ENCODE measurements around the gene SLC38A7. TPM values are rescaled to one million over a fixed set of nuclear protein-coding genes. Genes with fewer than 3 reads are reported as not detected.

The SLC38A7 gene
- total RNA-seq, 1 experiment from 2014 or later, result 20.2 TPM

DNA sequence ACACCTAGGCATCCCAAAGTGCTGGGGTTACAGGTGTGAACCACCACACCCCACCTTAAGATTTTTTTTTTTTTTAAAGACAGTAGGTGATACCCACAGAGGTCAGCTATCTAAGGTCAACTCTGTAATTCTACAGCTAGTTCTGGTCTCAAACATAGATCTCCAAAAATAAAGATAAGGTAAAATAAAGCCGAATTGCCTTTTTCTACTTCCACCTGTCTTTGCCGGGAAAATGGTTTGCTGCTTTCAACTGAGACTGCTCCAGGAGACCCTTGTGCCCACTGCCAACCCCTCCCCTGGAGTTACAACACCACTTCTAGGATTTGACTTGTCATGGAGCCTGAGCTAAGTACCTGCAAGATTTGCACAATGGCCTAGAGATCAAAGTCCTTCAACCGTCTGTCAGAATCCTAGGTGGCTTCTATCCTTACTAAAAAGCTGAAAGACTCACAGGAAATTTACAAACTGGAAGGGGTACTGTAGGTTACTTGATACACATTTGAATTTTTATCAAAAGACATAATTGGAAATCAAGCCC lies 50.2 kb downstream of the SLC38A7 start:
- Histone ChIP-seq H3K4me1 (ENCODE audit: control insufficient read depth, insufficient read depth, low read length) (no peaks in the 10 kb centered on the region), H3K9me3 (ENCODE audit: control insufficient read depth, insufficient read depth, low read depth, low read length) (no peaks in the 10 kb centered on the region), H3K27me3 (ENCODE audit: control insufficient read depth, insufficient read depth, low read length) (no peaks in the 10 kb centered on the region), H3K27ac (ENCODE audit: low read length) (no peak overlapping the region), H3K36me3 (ENCODE audit: control insufficient read depth, insufficient read depth, low read length) (no peaks in the 10 kb centered on the region), H3K4me3 (ENCODE audit: low read depth in 2 of 2, low read length in 2 of 2) (no peak overlapping the region)
- DNase-seq (ENCODE audit: low read depth, low spot score) (no peak), ATAC-seq (no peak)
- ChIA-PET CTCF (no interaction called here), POLR2A (no interaction called here)
- BruUV-seq (replicated peaks), result no TSS peak
- TF ChIP-seq TCF7L2 (IDR thresholded peaks at IDR 0.05; ENCODE audit: low read depth, low read length) (no peak), REST (IDR thresholded peaks at IDR 0.05; ENCODE audit: insufficient read depth in 1 of 2, low read depth in 2 of 2, low read length in 1 of 2) (no peak), POLR2AphosphoS5 (IDR thresholded peaks at IDR 0.05; ENCODE audit: low read depth, low read length) (no peak), SIN3A (IDR thresholded peaks at IDR 0.05; ENCODE audit: borderline replicate concordance, insufficient read depth, low read depth, low read length) (no peak)
- TF ChIP-seq, protein P1, sequence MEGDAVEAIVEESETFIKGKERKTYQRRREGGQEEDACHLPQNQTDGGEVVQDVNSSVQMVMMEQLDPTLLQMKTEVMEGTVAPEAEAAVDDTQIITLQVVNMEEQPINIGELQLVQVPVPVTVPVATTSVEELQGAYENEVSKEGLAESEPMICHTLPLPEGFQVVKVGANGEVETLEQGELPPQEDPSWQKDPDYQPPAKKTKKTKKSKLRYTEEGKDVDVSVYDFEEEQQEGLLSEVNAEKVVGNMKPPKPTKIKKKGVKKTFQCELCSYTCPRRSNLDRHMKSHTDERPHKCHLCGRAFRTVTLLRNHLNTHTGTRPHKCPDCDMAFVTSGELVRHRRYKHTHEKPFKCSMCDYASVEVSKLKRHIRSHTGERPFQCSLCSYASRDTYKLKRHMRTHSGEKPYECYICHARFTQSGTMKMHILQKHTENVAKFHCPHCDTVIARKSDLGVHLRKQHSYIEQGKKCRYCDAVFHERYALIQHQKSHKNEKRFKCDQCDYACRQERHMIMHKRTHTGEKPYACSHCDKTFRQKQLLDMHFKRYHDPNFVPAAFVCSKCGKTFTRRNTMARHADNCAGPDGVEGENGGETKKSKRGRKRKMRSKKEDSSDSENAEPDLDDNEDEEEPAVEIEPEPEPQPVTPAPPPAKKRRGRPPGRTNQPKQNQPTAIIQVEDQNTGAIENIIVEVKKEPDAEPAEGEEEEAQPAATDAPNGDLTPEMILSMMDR (IDR thresholded peaks at IDR 0.05), result no peak
- in situ Hi-C loops (cut with HindIII; ENCODE audit: low pct_unique_long_range_greater_than_20kb, low sequenced_read_pairs) (no loop called here), intact Hi-C loops (cut with micrococcal nuclease; ENCODE audit: unreplicated experiment) (no loop called here)

- ChIA-PET CTCF (no interaction called here), POLR2A (no interaction called here)
- 0 out of 2 replicates have a peak, but pooled peaks cover 2% of the 10 kb centered on the region for H3K4me1 ChIP-seq (ENCODE audit: control insufficient read depth, insufficient read depth, low read length)
- DNase-seq (ENCODE audit: low read depth, low spot score) (peak; percentile 90), ATAC-seq (peak; percentile 94)
- no peaks in the 10 kb centered on the region for H3K27me3 ChIP-seq (ENCODE audit: control insufficient read depth, insufficient read depth, low read length)
- peak within 1 kb of the TSS; percentile 83 to 91 for H3K4me3 ChIP-seq (ENCODE audit: low read depth in 2 of 2, low read length in 2 of 2)
- no peaks in the 10 kb centered on the region for H3K9me3 ChIP-seq (ENCODE audit: control insufficient read depth, insufficient read depth, low read depth, low read length)
- in situ Hi-C loops (cut with HindIII; ENCODE audit: low pct_unique_long_range_greater_than_20kb, low sequenced_read_pairs), result no loop called here
- no peaks in the 10 kb centered on the region; the same call in 1 of the 2 replicates for H3K36me3 ChIP-seq (ENCODE audit: control insufficient read depth, insufficient read depth, low read length)
- no peak for TF ChIP-seq TCF7L2 (IDR thresholded peaks at IDR 0.05; ENCODE audit: low read depth, low read length)
- 0 out of 4 replicates have a peak, but pooled peaks of 1 of the 2 experiments have one; percentile 1 for TF ChIP-seq REST (IDR thresholded peaks at IDR 0.05; ENCODE audit: insufficient read depth in 1 of 2, low read depth in 2 of 2, low read length in 1 of 2)
- peak; percentile 75 for TF ChIP-seq POLR2AphosphoS5 (IDR thresholded peaks at IDR 0.05; ENCODE audit: low read depth, low read length)
- 0 out of 2 replicates have a peak, but pooled peaks have one; percentile 74 for TF ChIP-seq SIN3A (IDR thresholded peaks at IDR 0.05; ENCODE audit: borderline replicate concordance, insufficient read depth, low read depth, low read length)
- TF ChIP-seq, protein P1 (IDR thresholded peaks at IDR 0.05), result no peak
- intact Hi-C loops (cut with micrococcal nuclease; ENCODE audit: unreplicated experiment), result no loop called here
- H3K27ac ChIP-seq (ENCODE audit: low read length), result peak within 1 kb of the TSS; percentile 97
- no TSS peak for BruUV-seq (replicated peaks)
Observed at GRCh38 chr16:58629733-58630640, 54.6 kb downstream of the SLC38A7 start, which contains the start of gene CNOT1. CNOT1 (minus strand) TSS chr16:58629826; CDS start chr16:58599337, 30,489 bp downstream.

Data from Panc1 (cell line).